Measurements from ENCODE around the gene KRT85.

KRT85 gene

GRCh38 chr12:52392465-52393007 lies 25.3 kb upstream of the KRT85 start:
- H3K27ac ChIP-seq: no peak overlapping the region
- TF ChIP-seq CTCF (conservative IDR thresholded peaks at IDR 0.05): no peak

GRCh38 chr12:52391618-52392002 lies 24.3 kb upstream of the KRT85 start:
- TF ChIP-seq CTCF (conservative IDR thresholded peaks at IDR 0.05): no peak
- H3K27ac ChIP-seq: no peak overlapping the region

GRCh38 chr12:52390739-52391617 lies 23.7 kb upstream of the KRT85 start:
- TF ChIP-seq CTCF (conservative IDR thresholded peaks at IDR 0.05): peak; percentile 75
- no peak overlapping the region for H3K27ac ChIP-seq

- H3K27ac ChIP-seq: no peak overlapping the region
- no peak for TF ChIP-seq CTCF (conservative IDR thresholded peaks at IDR 0.05)
These were observed 22.3 kb upstream of the KRT85 start for GRCh38 chr12:52389313-52390207.

- H3K27ac ChIP-seq: no peak overlapping the region
- no peak for TF ChIP-seq CTCF (conservative IDR thresholded peaks at IDR 0.05)
These were observed 20.6 kb upstream of the KRT85 start for GRCh38 chr12:52387859-52388258.

- TF ChIP-seq CTCF (conservative IDR thresholded peaks at IDR 0.05): no peak
These were observed 18.0 kb upstream of the KRT85 start, which contains the start of gene KRT84 for GRCh38 chr12:52385226-52385702. TSS of gene KRT84 (minus strand) at chr12:52385652. CDS start at chr12:52385585, 67 bp downstream.

GRCh38 chr12:52383331-52383730 lies 16.1 kb upstream of the KRT85 start:
- TF ChIP-seq CTCF (conservative IDR thresholded peaks at IDR 0.05): no peak
- H3K27ac ChIP-seq: no peak overlapping the region

More at GRCh38 chr12:52385226-52385702, 18.0 kb upstream of the KRT85 start, which contains the start of gene KRT84:
- H3K27ac ChIP-seq: no peak within 1 kb of the TSS

Data from VCaP (cell line).